Stimulated activated naive CD8-positive, alpha-beta T cell treated with anti-CD3 and anti-CD28 coated beads, Interleukin-15, Interleukin-2, amounts not matched to agents 100 U/mL and 50 U/mL, for 24 hours (primary cell): Measurements from ENCODE around the gene PGS1.
"Not testable (repeated sequence)": the region's sequence is repeated elsewhere in the genome, so short reads cannot be mapped to it uniquely, and the experiment has no call there.

Source experiments
- ATAC-seq: fragments of 150-1000 bp; cut with Tn5 transposase; one replicate; pipeline ENCODE4 v1.10.0; 2021
- DNase-seq: peaks from one replicate; pipeline ENCODE4 v3.0.0; 2021

Gene PGS1

GRCh38 chr17:78378225-78379130, at the start of gene PGS1:
PGS1 (plus strand) TSS chr17:78378649; CDS start chr17:78378666, 17 bp downstream.
- DNase-seq (peak; percentile 88), ATAC-seq (peak; percentile 40)

GRCh38 chr17:78329263-78330059, 49.0 kb upstream of the PGS1 start:
- peak; percentile 62 for DNase-seq
- peak; percentile 65 for ATAC-seq

DNA sequence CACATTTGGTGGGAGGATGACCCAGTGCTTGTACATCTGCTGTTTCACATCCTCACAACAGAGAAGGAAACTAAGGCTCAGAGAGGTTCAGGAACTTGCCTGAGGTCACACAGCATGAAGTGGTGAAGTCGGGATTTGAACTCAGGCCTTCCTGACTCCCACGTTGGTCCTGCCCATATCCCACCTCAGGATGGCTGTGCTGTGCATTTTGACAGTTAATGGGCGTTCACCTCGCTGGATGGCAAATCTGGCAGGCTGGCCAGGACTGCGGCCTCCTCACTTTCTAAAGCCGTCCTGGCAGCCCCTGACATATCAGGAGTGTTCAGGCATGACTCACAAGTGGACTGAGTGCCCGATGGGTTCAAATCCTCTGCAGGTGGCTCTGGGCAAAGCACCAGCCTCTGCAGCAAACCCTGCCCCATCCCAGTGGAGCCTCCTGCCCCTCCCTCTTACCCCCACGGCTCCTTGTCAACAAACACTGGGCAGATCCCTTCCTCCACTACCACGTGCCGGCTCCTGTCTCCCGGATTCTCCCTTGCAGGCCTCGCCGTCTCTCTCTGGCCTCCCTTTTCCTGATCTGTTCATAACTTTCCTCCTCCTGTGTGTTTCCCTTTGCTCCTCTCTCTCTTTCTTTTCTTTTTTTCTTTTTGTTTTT, 47.8 kb upstream of the PGS1 start:
- ATAC-seq (no peak), DNase-seq (no peak)

- not testable (repeated sequence) for DNase-seq, ATAC-seq
Observed at GRCh38 chr17:78331355-78331754, 47.1 kb upstream of the PGS1 start.

DNA sequence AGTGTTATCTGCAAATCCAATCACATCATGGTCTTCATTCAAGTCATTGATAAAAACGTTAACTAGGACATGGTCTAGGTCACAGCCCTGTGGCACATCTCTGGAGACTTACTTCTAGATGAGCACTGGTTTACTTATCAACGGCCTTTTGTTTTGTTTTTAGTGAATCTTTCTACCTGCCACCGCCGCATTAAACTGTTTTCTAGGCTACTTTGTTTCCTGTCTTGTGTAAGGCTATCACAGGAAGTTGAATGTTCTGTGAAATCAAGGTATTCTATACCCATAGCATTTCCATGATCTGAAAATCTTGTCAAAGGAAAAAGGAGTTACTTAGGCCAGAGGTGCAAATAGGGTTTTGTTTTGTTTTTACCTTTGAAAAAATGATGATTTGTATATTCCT, 45.5 kb upstream of the PGS1 start:
- no peak for ATAC-seq
- no peak for DNase-seq

DNA sequence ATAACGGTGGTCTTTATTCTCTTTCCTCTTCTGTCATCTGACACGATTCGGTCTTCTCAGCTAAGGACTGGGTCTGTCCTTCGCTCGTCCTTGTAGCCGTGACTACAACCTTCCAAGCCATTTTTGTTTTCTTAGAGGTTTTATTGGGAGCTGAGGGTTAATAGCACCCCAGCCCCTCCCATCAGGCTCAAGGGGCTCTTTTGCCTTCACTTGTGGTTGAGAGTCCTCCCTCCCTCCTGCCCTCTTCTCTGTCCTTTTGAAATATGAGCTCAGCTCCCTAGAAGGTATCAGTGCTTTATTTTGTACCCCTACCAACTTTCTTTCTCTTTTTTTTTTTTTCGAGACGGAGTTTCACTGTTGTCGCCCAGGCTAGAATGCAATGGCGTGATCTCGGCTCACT, 43.2 kb upstream of the PGS1 start:
- DNase-seq (no peak), ATAC-seq (no peak)

GRCh38 chr17:78337244-78338109, 41.0 kb upstream of the PGS1 start:
- DNase-seq (no peak), ATAC-seq (peak; percentile 7)

DNA sequence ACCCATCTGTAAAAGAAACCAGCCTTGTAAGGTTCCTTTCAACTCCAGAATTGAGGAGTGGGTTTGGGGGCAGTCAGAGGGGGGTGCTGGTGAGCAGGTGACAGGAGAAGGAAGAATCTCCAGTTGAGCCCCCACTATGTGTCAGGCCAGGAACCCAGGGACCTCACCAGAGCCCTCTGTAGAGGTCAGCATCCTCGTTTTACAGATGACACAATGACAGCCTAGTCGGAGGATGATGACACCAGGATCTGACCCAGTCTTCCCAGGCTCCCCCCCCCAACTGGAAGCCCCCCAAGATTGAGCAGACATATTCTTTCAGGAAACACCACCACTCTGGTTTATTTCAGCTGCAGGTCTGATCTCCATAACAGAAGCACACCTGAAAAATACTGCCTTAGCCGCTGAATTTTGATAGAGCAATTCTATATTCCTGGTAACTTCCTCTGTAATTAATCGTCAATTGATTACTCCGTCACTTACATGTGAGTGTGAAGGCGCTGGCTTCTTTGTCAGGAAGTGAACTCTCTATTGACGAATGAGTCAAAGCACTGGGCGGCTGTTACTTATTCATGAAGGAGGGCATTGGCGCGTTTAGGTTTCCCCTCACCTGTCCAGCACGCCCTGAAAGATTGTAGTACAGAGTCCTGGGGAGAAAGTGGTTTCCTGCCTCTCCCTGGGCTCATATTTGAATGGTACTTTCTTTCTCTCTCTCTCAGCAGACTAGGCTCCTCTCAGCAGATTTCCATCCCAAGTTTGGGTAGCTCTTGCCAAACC, 39.8 kb upstream of the PGS1 start:
- ATAC-seq (no peak), DNase-seq (no peak)

DNA sequence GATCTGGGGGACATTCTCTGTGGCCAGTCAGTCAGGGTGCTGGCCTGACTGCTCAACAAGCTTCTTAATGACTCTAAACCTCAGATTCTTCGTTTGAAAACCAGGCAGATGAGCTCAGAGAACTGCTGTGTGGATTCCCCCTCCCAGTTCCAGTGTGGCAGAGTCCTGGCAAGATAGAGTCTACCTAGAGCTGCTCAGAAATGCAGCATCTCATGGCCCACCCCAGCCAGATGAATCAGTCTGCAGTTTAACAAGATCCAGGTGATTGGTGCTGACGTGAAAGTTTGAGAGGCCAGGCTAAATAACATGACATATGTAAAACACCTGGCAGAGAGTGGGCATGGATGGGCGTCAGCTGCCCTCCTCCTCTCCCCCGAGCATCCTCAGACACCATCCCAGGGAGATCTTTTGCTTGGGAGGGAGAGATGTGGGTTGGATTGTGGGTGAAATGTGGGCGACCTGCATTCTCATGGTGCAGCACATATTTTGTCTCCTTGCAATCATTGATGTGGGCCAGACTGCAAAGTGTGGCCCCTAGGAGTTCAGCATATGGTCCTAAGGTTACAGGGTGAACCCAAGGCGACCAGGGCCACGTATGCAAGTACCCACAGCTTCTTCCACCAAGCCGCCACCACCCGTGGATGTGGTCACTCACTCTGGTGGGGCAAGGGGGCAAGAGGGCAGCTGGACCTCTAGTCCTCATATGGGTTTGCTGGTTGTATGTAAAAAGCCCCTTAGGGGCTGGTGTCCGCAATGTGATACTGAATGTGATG, 38.1 kb upstream of the PGS1 start:
- DNase-seq, result no peak
- no peak for ATAC-seq

GRCh38 chr17:78341559-78342448, 36.6 kb upstream of the PGS1 start:
- DNase-seq, result no peak
- ATAC-seq, result peak; percentile 6

DNA sequence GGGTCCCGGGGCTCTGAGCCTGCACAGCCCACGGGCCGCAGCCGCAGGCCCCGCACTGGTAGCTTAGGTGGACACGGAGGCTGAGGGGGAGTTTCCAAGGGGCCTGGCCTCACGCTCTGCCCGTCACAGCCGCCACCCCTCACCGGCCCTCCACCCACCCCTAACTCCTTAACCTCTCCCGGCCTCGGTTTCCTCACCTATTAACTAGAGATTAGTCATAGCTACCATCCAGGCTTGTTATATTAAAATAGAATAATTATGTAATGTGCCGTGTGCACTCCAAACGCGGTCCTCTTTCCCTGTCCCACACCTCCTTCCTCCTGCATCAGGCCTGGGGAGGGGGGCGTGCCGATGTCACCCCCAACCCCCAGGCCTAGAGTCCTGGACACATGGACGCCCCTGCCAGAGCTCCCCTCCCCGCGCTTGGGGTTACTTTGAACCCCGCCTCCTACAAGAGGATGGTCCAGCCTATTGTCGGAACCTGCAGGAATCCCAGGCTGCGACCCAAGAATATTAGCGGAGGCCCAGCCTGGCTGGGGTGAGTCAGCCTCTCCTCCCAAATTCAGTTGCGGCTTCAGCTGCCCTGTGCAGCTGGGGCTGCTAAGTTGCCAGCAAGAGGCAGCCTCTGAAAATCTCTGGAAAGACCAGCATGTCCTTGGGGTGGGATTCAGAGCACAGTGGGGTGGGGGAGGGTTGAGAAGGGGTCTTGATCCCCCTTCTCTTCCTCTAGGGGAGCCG, 35.8 kb upstream of the PGS1 start:
- ATAC-seq (no peak), DNase-seq (no peak)

GRCh38 chr17:78343187-78343542, 35.3 kb upstream of the PGS1 start:
- DNase-seq, result no peak
- ATAC-seq, result no peak

GRCh38 chr17:78343543-78344201, 34.8 kb upstream of the PGS1 start:
- ATAC-seq (peak; percentile 56), DNase-seq (peak; percentile 71)

DNA sequence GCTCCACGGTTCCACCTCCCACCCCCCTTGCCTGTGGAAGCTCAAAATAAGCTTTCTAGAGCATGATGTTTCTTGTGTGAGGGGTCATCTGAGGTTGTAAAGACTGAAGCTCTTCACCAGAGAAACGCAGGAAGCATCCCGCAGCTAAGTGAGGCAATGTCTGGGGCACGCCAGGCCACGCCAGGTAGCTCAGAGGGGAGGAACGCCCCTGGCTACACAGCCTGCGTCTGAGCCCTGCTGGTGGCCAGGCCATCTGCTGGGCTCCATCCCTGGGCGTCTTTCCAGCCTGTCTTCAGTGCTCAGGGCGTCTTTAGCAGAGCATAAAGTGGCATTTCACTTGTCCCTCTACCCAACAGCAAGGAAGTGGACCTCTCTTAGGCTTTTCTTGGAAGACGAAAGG, 33.8 kb upstream of the PGS1 start:
- no peak for ATAC-seq
- no peak for DNase-seq

DNA sequence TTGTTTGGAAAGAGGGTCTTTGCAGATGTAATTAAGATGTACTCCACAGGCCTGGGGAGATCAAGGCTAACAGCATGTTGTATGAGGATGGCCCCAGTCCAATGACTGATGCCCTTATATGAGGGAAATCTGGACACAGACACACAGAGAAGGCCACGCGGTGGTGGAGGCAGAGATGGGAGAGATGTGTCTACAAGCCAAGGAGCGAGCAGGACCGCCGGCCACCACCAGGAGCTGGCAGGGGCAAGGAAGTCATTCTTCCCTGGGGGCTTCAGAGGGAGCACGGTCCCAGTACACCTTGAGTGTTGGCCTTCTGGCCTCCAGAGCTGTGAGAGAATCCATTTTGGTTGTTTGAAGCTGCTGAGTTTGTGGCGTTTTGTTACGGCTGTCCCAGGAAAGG, 33.3 kb upstream of the PGS1 start:
- DNase-seq (no peak), ATAC-seq (no peak)

- DNase-seq, result no peak
- no peak for ATAC-seq
Observed at GRCh38 chr17:78345791-78346494, 32.5 kb upstream of the PGS1 start.

DNA sequence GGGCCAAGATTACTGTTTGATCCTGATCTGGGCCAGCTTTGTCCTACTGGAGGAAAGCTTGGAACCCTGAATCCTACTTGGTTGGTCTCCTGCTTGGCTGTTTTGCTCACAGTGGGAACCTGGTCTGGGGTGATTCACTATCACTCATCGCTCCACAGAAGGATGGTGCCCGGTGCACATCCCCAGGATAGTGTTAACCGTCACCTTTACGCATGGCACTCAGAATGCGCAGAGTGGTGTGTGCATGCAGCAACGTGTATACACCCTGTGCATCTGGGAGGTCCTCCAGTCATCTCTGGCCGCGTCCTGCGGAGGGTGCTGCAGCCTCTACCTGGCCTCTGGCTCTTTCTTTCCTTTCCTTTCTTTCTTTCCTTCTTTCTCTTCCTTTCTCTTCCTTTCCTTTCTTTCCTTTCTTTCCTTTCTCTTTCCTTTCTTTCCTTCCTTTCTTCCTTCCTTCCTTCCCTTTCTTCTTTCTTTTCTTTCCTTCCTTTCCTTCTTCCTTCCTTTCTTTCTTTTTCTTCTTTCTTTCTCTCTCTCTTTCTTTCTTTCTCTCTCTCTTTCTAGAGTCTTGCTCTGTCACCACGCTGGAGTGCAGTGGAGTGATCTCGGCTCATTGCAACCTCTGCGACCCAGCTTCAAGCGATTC, 31.7 kb upstream of the PGS1 start:
- DNase-seq, result no peak
- ATAC-seq, result no peak
